Mucosa of descending colon (tissue), 3 donors: ENCODE results near the gene CLTA. TPM values are rescaled to one million over a fixed set of nuclear protein-coding genes. Genes with fewer than 3 reads are reported as not detected.

ENCODE experiments used
- ATAC-seq: fragments of 200-7000 bp; cut with Tn5 transposase; one replicate; pipeline ENCODE4 v1.9.1; 2020; ENCODE audit warnings: mild to moderate bottlenecking, moderate library complexity
- DNase-seq, 3 donors: peaks; one replicate each; pipeline ENCODE4 v3.0.0-alpha.2; 2020
- H3K36me3 ChIP-seq: fragments of 200-600 bp; one replicate; pipeline ENCODE4 v1.8.0; 2021; ENCODE audit warnings: low read depth, mild to moderate bottlenecking
- H3K4me1 ChIP-seq: fragments of 200-600 bp; one replicate; pipeline ENCODE4 v1.8.0; 2021; ENCODE audit warnings: low read depth, mild to moderate bottlenecking
- H3K4me3 ChIP-seq: fragments of 200-600 bp; one replicate; pipeline ENCODE4 v1.8.0; 2021; ENCODE audit warnings: mild to moderate bottlenecking
- H3K9me3 ChIP-seq: fragments of 200-600 bp; one replicate; pipeline ENCODE4 v1.8.0; 2021; ENCODE audit warnings: mild to moderate bottlenecking
- intact Hi-C, 2 donors: fragments of 100-400 bp; cut with DNase I in 1 of 2; cut with micrococcal nuclease in 1 of 2; formaldehyde crosslinking; loops; one replicate each; pipeline versions ENCODE4 v1.11.0 to v1.11.1; 2022; cut with DNase I, micrococcal nuclease
- total RNA-seq, 3 donors: library from RNA; stranded (reverse); fragmentation: NEBNext Ultra II Directional in 2 of 3; extraction: Animal tissue kit (Norgen Biotek cat#: 25700) in 2 of 3; gene quantifications; one replicate each; pipeline versions ENCODE4 v1.2.1 to v1.2.4, GENCODE V29; 2021 to 2023
- TF ChIP-seq, protein P1 (sequence below): fragments of 200-600 bp; IDR thresholded peaks from one replicate; pipeline ENCODE4 v1.8.0; 2022; ENCODE audit warnings: antibody characterized with exemption, mild to moderate bottlenecking
- donor health status: DM: no; HTN: no; CAD: no; lungs with moderate emphysema.
- donor health status: DM: no; HTN: no; CAD: no.
- donor health status: DM: no; HTN: yes; CAD: no.

Gene CLTA
- total RNA-seq, 3 donors from 2014 or later = 165 to 206 (median 174) TPM

DNA sequence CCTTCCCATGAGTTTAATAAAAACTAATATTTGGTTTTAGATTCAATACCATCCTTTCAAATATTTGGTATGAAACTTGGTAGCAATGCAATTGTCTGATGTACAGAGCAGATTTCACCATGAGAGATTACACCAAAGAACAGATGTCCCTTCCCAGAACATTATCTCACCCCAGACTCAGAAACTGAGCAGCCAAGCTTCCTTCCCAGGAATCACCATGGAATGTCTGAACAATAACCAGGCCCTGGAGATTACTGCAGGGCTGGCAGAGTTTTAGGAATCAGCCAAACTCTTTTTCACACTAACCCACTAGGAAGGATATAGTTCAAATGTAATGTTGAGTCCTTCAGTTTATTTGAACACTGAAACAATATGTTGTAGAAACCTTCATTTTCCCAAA is 23.9 kb downstream of the CLTA start:
- H3K36me3 ChIP-seq = peaks cover 14% of the 10 kb centered on the region
- no peaks in the 10 kb centered on the region for H3K9me3 ChIP-seq
- intact Hi-C loops = no loop called here
- TF ChIP-seq, protein P1, sequence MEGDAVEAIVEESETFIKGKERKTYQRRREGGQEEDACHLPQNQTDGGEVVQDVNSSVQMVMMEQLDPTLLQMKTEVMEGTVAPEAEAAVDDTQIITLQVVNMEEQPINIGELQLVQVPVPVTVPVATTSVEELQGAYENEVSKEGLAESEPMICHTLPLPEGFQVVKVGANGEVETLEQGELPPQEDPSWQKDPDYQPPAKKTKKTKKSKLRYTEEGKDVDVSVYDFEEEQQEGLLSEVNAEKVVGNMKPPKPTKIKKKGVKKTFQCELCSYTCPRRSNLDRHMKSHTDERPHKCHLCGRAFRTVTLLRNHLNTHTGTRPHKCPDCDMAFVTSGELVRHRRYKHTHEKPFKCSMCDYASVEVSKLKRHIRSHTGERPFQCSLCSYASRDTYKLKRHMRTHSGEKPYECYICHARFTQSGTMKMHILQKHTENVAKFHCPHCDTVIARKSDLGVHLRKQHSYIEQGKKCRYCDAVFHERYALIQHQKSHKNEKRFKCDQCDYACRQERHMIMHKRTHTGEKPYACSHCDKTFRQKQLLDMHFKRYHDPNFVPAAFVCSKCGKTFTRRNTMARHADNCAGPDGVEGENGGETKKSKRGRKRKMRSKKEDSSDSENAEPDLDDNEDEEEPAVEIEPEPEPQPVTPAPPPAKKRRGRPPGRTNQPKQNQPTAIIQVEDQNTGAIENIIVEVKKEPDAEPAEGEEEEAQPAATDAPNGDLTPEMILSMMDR = no peak
- H3K4me3 ChIP-seq = no peak overlapping the region
- no peak for ATAC-seq
- H3K4me1 ChIP-seq = no peaks in the 10 kb centered on the region
- no peak for DNase-seq

DNA sequence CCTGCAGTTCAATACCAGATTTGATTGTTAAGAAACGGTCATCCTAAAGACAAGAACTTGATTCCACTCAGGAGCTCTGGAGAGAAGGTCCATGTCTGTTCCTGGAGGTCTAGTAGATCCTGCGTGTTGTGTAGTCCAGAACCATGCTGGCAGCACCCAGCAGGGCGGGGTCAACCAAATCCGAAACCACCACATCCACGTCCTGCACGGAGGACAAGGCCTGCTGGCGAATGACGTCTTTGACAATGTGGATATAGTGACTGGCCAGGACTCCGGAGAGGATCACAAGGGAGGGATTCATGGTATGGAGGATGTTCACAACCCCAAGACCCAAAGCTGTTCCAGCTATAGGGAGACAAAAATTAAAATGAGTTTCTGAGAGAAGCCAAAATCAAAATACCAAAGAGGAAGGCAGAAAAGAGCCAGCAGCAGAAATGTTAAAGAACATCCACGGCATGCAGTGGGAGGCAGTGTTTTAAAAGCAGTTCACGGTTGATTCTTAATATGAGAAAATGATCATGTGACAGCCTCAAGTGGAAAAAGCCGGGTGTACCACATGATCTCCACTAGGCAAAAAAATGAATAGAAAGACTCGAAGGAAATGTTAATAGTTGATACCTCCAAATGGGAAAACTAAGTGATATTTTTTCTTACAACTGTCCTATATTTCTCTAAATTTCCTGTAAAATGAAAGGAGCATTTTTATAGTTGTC is 26.7 kb downstream of the CLTA start:
- ATAC-seq (no peak), DNase-seq (no peak)
- H3K9me3 ChIP-seq = no peaks in the 10 kb centered on the region
- no peak overlapping the region for H3K4me3 ChIP-seq
- no peaks in the 10 kb centered on the region for H3K4me1 ChIP-seq
- intact Hi-C loops = no loop called here
- H3K36me3 ChIP-seq = peaks cover 22% of the 10 kb centered on the region
- TF ChIP-seq, protein P1 = no peak

DNA sequence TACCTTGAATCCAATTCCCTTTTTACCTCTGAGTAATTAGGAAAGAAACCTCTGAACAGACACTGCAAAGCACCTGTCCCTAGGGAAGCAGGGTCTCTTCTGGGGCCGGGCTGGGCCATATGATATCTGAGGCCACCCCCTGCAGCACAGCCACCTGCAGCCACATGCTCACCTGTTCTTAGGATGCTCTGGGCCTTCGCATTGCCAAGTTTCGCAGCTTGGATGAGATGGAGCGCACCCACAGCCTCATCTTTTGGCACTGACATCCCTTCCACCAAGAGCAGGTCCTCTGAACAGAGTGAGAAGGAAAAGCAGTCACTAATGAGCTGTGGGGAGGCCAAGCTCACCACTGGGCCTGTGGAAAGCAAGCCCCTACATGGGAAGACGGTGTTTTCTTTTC is 27.3 kb downstream of the CLTA start:
- no peaks in the 10 kb centered on the region for H3K9me3 ChIP-seq
- TF ChIP-seq, protein P1 = no peak
- no peak for DNase-seq
- H3K36me3 ChIP-seq = peaks cover 22% of the 10 kb centered on the region
- intact Hi-C loops = no loop called here
- H3K4me3 ChIP-seq = no peak overlapping the region
- no peak for ATAC-seq
- H3K4me1 ChIP-seq = no peaks in the 10 kb centered on the region

DNA sequence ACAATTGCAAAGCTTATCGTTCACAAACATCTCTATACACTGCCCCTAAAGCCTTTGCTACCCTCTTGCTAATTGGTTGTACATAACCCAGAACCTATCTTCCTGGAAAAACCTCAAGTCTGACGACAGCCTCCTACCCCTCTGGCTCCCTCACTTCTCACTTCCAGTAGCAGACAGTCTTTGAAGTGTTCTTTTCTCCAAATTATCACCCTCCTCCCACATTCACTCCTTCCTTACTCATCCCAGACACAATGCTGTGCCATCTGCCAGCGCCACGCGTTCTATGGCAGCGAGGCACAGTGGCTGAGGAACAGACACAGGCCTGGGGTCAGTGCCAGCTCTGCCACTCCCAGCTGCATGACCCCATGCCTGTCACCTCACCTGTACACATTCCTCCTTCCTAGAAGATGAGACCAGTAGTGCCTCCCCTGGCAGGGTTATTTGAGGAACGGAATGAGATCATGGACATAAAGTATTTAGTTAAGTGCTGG is 27.7 kb downstream of the CLTA start:
- H3K36me3 ChIP-seq = peaks cover 22% of the 10 kb centered on the region
- no peak for ATAC-seq
- intact Hi-C loops = no loop called here

DNA sequence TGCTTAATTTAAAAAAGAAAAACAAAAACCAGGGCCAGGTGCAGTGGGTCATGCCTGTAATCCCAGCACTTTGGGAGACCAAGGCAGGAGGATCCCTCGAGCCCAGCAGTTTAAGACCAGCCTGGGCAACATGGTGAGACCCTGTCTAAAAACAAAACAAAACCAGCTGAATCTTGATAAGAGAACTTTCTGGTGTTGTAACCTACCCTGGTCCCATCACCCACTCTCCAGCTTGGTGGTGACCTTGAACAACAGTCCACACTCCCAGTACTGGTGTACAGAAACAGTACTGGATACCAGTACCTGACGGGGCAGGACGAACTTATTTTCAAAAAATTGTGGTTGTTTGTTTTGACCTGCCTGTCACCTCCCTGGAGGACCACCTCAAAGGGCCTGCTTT is 30.9 kb downstream of the CLTA start:
- Histone ChIP-seq H3K4me1 (no peaks in the 10 kb centered on the region), H3K36me3 (peaks cover 26% of the 10 kb centered on the region), H3K9me3 (no peaks in the 10 kb centered on the region), H3K4me3 (no peak overlapping the region)
- no peak for ATAC-seq
- no peak for DNase-seq
- TF ChIP-seq, protein P1 = no peak
- intact Hi-C loops = no loop called here

More for the DNA sequence above, 27.7 kb downstream of the CLTA start:
- no peak for DNase-seq
- no peak overlapping the region for H3K4me3 ChIP-seq
- H3K4me1 ChIP-seq = no peaks in the 10 kb centered on the region
- TF ChIP-seq, protein P1 = no peak
- H3K9me3 ChIP-seq = no peaks in the 10 kb centered on the region
